Ectodermal cell (in vitro differentiated cells): ENCODE results near the gene YARS1.

Experiments used
- H3K27ac ChIP-seq: 2 replicates; pipeline ENCODE4 v1.7.0; 2013; ENCODE audit warnings: mild to moderate bottlenecking, low read depth, low read length; ENCODE audit not compliant: insufficient read depth, poor library complexity, severe bottlenecking
- H3K27me3 ChIP-seq: 2 replicates; pipeline ENCODE4 v1.7.0; 2013; ENCODE audit warnings: mild to moderate bottlenecking, low read length; ENCODE audit not compliant: insufficient read depth, control insufficient read depth, poor library complexity, severe bottlenecking
- H3K36me3 ChIP-seq: one replicate; pipeline ENCODE4 v1.7.0; 2013; ENCODE audit warnings: low read length; ENCODE audit not compliant: control insufficient read depth, insufficient read depth
- H3K4me1 ChIP-seq: one replicate; pipeline ENCODE4 v1.7.0; 2013; ENCODE audit warnings: low read length; ENCODE audit not compliant: control insufficient read depth, insufficient read depth
- H3K4me3 ChIP-seq: 2 replicates; pipeline ENCODE4 v1.7.0; 2013; ENCODE audit warnings: low read depth, low read length, control low read depth; ENCODE audit not compliant: insufficient read depth
- H3K9me3 ChIP-seq: 2 replicates; pipeline ENCODE4 v1.7.0; 2013; ENCODE audit warnings: mild to moderate bottlenecking, low read length, moderate library complexity; ENCODE audit not compliant: control insufficient read depth
- WGBS, 2 experiments: methylation state at CpG; one replicate each; pipeline ENCODE4 v1.1.7; 2013; ENCODE audit warnings: missing lambda C conversion rate in 2 of 2; 5-methylcytosine and 5-hydroxymethylcytosine counted together

YARS1 gene

DNA sequence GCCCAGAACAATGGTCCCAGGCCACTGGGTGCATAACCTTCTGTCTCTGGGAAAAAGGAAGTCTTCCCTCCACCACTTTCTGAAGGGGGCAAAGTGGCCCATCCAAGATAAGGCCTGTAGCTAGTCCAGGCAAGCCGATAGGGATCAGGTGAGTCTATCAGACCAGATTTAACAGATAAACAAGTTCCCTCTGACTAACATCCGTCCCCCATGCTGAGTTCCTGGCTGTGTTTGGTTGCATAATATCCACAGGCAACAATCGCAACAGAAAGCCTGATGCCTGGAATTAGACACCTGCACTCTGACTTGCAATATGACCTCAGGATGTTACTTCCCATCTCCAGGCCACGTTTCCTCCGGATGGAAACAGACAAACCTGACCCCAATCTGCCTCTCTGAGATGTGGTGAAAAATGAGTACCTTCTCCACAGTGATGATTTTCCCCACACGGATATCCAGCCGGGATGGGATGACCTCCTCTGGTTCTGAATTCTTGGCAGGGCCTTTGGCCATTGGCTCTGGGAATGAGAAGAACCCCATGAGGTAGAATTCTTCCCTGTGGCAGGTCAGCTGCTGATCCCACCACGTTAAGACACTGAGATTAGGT lies 36.4 kb downstream of the YARS1 start:
- Histone ChIP-seq H3K4me3 (no peak overlapping the region), H3K4me1 (no peaks in the 10 kb centered on the region)

DNA sequence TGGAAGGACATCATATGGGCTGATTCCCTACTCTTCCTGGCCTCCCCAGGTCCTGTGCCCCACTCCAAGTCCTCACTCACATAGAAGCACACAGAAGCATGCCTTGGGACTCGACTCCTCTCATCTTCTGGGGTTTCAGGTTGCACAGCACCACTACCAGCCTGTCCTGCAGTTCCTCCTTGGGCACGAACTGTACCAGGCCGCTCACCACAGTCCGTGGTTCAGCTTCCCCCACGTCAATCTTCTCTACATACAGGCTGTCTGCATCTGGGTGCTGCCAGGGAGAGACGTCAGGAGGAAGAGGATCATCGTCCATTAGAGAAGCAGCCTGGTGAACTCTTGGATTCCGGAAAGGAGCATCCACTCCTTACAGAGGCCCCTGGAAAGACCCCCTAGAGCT lies 37.2 kb downstream of the YARS1 start:
- WGBS, 2 experiments, result 94% methylated on average over 8 of the region's 8 CpGs
- peaks cover 49% of the 10 kb centered on the region for H3K36me3 ChIP-seq
- H3K27me3 ChIP-seq, result no peaks in the 10 kb centered on the region
- H3K4me3 ChIP-seq, result no peak overlapping the region
- no peaks in the 10 kb centered on the region for H3K9me3 ChIP-seq
- H3K4me1 ChIP-seq, result no peaks in the 10 kb centered on the region
- H3K27ac ChIP-seq, result no peak overlapping the region

More for the DNA sequence above, 36.4 kb downstream of the YARS1 start:
- Histone ChIP-seq H3K27ac (no peak overlapping the region), H3K27me3 (no peaks in the 10 kb centered on the region), H3K9me3 (no peaks in the 10 kb centered on the region), H3K36me3 (peaks cover 48% of the 10 kb centered on the region)
- WGBS, 2 experiments, result 94% methylated on average over 8 of the region's 8 CpGs

DNA sequence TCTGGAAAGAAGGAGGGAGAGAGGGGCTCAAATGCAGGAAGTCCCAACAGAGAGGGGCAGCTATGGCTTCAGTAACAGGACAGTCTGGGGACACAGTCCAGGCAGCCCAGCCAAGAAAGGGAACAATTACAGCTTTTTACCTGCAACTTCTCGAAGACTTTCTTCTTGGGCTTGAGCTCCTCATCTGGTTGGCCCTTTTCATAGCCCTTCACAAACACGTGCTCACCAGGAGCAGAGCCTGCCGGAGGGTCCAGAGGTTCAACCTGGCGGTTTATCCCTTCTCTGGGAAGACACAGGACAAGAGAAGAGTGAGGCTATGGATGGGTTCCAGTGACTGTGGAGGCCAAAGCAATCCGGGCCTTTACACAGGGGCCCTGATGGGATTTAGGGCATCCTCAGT lies 37.9 kb downstream of the YARS1 start:
- Histone ChIP-seq H3K36me3 (peaks cover 43% of the 10 kb centered on the region), H3K4me3 (no peak overlapping the region), H3K9me3 (no peaks in the 10 kb centered on the region), H3K27me3 (no peaks in the 10 kb centered on the region), H3K4me1 (no peaks in the 10 kb centered on the region), H3K27ac (no peak overlapping the region)
- 96 to 97% methylated on average over 5 of the region's 5 CpGs for WGBS, 2 experiments

DNA sequence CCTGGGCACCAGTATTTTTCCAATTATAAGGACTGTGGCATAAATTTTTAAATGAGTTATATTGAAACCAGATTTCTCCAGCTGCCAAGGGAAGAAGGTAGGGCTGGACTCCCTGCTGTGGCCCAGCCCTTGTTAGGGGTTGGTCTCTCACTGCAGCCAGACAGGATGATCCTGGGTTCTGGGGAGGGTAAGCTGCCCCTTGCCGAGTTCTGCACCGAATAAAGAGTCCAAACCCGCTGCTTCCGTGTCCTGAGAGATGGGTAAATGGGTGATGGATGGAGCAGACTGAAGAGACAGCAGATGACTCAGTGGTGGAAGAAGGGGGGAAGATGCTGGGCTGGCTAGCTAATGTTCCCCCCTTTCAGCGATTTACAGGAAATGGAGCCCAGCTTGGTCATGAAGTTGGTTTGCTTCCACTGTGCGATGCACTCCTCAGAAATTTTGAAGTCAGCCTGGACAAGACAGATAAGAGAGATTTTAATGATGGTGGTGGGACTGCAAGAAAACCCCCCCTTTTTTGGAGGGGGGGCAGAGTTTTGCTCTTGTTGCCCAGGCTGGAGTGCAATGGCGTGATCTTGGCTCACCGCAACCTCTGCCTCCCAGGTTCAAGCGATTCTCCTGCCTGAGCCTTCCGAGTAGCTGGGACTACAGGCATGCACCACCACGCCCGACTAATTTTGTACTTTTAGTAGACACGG lies 41.4 kb downstream of the YARS1 start:
- Histone ChIP-seq H3K4me3 (no peak overlapping the region), H3K4me1 (no peaks in the 10 kb centered on the region), H3K36me3 (peaks cover 28% of the 10 kb centered on the region), H3K27me3 (no peaks in the 10 kb centered on the region), H3K9me3 (no peaks in the 10 kb centered on the region), H3K27ac (no peak overlapping the region)
- 92 to 94% methylated on average over 13 of the region's 13 CpGs for WGBS, 2 experiments

DNA sequence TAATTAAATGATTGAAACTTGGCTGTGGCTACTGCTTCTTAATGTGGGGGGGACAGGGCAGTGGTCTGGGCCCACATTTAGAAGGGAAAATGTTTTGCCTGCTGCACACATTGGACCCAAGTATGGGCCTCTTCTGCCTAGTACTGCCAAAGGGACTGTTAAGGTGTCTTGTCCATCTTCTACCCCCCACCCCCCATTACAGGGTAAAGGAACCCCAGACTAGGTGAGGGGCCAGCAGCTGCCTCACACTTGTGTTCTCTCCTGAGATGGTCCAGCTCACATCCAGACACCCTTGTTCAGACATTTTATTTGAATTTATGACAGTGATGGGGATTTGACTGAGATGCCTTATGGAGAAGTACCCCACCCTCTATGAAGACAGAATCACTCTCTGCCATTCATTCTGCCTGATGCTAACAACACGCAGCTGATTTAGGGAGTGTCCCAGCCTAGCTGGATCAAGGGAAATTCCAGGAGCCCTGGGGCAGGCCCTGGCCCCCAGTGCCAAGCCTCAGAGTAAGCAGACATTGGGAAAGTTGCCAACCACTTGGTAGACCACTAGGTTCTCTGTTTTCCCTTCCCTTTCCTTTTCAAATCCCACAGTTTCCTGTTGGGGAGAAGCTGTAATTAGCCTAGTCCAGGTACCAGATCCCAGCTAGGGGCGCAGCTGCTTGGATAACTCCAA lies 42.1 kb downstream of the YARS1 start:
- WGBS, 2 experiments, result 83 to 85% methylated on average over 2 of the region's 2 CpGs
- Histone ChIP-seq H3K4me3 (no peak overlapping the region), H3K27ac (no peak overlapping the region), H3K36me3 (peaks cover 23% of the 10 kb centered on the region), H3K9me3 (no peaks in the 10 kb centered on the region), H3K27me3 (no peaks in the 10 kb centered on the region), H3K4me1 (peaks cover 6% of the 10 kb centered on the region)

DNA sequence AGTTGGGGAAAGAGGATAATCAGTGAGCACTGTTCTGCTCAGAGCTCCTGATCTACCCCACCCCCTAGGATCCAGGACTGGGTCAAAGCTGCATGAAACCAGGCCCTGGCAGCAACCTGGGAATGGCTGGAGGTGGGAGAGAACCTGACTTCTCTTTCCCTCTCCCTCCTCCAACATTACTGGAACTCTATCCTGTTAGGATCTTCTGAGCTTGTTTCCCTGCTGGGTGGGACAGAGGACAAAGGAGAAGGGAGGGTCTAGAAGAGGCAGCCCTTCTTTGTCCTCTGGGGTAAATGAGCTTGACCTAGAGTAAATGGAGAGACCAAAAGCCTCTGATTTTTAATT lies 42.7 kb downstream of the YARS1 start:
- peaks cover 10% of the 10 kb centered on the region for H3K4me1 ChIP-seq

DNA sequence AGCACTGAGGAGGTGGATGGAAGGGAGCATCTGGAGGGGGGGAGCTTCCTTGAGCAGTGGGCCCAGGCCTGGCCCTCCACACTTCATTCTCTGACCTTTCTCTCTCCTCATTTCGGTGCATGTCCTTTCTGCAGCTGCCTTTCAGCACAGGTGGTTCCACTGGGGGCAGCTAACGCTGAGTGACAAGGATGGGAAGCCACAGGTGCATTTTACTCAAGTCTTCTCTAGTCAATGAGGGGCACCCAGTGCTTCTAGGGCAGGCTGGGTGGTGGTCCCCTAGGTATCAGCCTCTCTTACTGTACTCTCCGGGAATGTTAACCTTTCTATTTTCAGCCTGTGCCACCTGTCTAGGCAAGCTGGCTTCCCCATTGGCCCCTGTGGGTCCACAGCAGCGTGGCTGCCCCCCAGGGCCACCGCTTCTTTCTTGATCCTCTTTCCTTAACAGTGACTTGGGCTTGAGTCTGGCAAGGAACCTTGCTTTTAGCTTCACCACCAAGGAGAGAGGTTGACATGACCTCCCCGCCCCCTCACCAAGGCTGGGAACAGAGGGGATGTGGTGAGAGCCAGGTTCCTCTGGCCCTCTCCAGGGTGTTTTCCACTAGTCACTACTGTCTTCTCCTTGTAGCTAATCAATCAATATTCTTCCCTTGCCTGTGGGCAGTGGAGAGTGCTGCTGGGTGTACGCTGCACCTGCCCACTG lies 43.2 kb downstream of the YARS1 start:
- no peaks in the 10 kb centered on the region for H3K9me3 ChIP-seq
- peaks cover 10% of the 10 kb centered on the region for H3K4me1 ChIP-seq
- 93 to 96% methylated on average over 7 of the region's 7 CpGs for WGBS, 2 experiments
- no peak overlapping the region for H3K27ac ChIP-seq
- H3K4me3 ChIP-seq, result no peak overlapping the region
- H3K36me3 ChIP-seq, result peaks cover 16% of the 10 kb centered on the region
- H3K27me3 ChIP-seq, result no peaks in the 10 kb centered on the region

More for the DNA sequence above, 42.7 kb downstream of the YARS1 start:
- Histone ChIP-seq H3K9me3 (no peaks in the 10 kb centered on the region), H3K4me3 (no peak overlapping the region), H3K27ac (no peak overlapping the region), H3K36me3 (peaks cover 20% of the 10 kb centered on the region), H3K27me3 (no peaks in the 10 kb centered on the region)

DNA sequence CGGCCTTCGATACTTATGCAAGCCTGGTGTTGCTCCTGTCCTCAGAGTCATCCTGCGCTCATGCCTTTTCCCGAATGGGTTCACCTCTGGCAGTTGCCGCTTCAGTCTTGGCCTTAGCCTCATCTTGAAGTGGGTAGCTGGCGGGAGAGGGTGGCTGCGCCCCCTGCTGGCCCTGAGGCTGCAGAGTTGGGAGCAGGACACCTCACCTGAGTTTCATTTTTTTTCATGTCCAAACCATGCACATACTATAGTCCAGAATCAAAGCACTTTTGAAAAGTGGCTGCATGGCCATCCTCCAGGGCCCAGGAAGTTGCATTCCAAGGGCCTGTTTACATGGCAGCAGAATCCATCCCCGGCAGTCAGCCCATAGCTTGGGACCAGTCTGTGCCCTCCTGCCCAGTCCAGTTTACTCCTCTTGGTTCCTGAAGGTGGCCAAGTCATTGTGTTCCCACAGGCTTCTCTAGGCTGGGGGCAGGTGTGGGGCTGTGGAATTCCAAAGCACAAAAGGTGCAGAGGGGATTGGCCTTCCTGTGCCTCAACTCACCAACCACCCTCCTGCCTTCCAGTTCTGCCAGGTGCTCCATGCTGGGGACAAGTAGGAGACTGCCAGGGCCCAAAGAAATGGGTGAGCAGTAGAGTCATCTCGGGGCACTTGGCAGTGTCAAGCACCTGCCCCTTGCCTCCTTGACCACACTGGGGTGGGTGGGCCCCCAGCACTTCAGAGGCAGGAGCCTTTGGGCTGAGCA lies 44.0 kb downstream of the YARS1 start:
- H3K9me3 ChIP-seq, result no peaks in the 10 kb centered on the region
- H3K27ac ChIP-seq, result no peak overlapping the region
- peaks cover 10% of the 10 kb centered on the region for H3K4me1 ChIP-seq
- H3K27me3 ChIP-seq, result no peaks in the 10 kb centered on the region
- H3K36me3 ChIP-seq, result peaks cover 16% of the 10 kb centered on the region
- 57 to 61% methylated on average over 9 of the region's 9 CpGs for WGBS, 2 experiments
- H3K4me3 ChIP-seq, result no peak overlapping the region

DNA sequence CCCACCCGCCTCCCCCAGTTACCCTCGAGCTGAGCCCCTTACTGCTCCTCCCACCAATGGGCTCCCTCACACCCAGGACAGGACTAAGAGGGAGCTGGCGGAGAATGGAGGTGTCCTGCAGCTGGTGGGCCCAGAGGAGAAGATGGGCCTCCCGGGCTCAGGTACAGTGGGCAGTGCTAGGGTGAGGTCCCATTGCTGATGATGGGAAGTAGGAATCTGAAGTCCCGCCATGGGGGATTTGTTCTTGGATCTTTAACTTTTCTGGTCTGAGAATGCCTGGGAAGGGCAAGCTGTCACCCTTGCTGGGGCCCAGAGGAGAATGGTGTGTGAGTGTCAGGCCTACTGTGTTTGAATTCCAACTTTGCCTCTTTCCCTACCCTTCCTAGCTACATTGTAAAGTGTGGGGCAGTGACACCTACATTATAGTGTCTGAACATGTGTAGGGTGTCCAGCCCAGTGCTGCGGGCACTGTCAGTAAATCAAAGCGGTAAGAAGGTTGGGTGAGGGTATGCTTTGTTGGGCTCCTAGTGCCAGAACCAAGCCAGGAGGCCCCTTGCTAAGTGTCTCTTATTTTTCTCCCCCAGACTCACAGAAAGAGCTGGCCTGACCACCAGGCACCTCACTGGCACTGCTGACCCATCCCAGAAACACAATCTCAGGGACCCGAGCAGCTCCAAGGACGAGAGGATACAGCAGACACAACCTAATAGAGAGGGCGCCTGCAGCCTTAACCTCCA lies 44.7 kb downstream of the YARS1 start:
- WGBS, 2 experiments, result 88 to 90% methylated on average over 10 of the region's 10 CpGs
- no peak overlapping the region for H3K4me3 ChIP-seq
- peaks cover 15% of the 10 kb centered on the region for H3K4me1 ChIP-seq
- H3K36me3 ChIP-seq, result peaks cover 14% of the 10 kb centered on the region
- no peak overlapping the region for H3K27ac ChIP-seq
- no peaks in the 10 kb centered on the region for H3K9me3 ChIP-seq
- H3K27me3 ChIP-seq, result no peaks in the 10 kb centered on the region
